ENCODE data around the gene TPSD1.
"Not testable (repeated sequence)": the region's sequence is repeated elsewhere in the genome, so short reads cannot be mapped to it uniquely, and the experiment has no call there.

- TF ChIP-seq EZH2 (IDR thresholded peaks at IDR 0.05; ENCODE audit: insufficient read depth, poor library complexity, severe bottlenecking); EZH2phosphoT487 (IDR thresholded peaks at IDR 0.05; ENCODE audit: insufficient read depth, low read depth): not testable (repeated sequence)
These were observed 36.9 kb downstream of the TPSD1 start for GRCh38 chr16:1292808-1293207.
